ENCODE data around the gene DNTTIP2. TPM values are rescaled to one million over a fixed set of nuclear protein-coding genes. Genes with fewer than 3 reads are reported as not detected.

DNTTIP2 gene
- total and polyA plus RNA-seq, 2 donors (not counting 3 experiments of a cell fraction or from before 2014, with no cell fraction given): 8.0 to 53.7 TPM

DNA sequence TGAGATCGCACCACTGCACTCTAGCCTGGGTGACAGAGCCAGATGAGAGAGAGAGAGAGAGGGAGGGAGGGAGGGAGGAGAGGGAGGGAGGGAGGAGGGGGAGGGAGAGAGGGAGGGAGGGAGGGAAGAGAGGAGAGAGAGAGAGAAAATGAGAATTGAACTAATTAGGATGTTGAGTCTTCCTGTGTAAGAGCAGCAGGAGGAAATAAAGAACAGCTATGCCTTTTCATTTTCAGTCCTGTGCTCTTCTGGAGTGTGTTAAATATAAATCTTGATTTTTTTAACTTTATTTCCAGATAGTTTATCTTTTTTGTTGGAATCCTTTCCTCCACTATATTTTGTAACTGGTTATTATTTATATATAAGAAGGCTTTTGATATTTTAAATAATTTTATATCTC is 27.1 kb downstream of the DNTTIP2 start:
- Histone ChIP-seq H4K20me1 (replicated peaks; ENCODE audit: control insufficient read depth, extremely low read depth, insufficient read depth, low read length) (no peaks in the 10 kb centered on the region), H3K4me1 (ENCODE audit: control insufficient read depth, extremely low read depth, insufficient read depth, low read length) (peaks cover 8% of the 10 kb centered on the region), H3K36me3 (ENCODE audit: control insufficient read depth in 2 of 2, extremely low read depth in 1 of 2, insufficient read depth in 2 of 2, low read length in 2 of 2) (no peaks in the 10 kb centered on the region), H3K4me3 (replicated peaks in 1 of 3; ENCODE audit: insufficient read depth in 1 of 3, low read depth in 1 of 3, low read length in 3 of 3) (no peak overlapping the region), H3K4me2 (ENCODE audit: insufficient read depth, low read length) (no peak overlapping the region), H3K27ac (ENCODE audit: insufficient read depth, low read depth, low read length) (no peak overlapping the region), H3K9me3 (replicated peaks; ENCODE audit: control insufficient read depth, insufficient read depth, low read length) (no peaks in the 10 kb centered on the region), H3K9ac (replicated peaks; ENCODE audit: extremely low read depth, insufficient read depth, low read length) (no peak overlapping the region), H3K9me1 (replicated peaks; ENCODE audit: control insufficient read depth, extremely low read depth, insufficient read depth, low read length) (no peaks in the 10 kb centered on the region), H3K27me3 (ENCODE audit: control insufficient read depth in 2 of 2, insufficient read depth in 2 of 2, low read length in 2 of 2) (peaks cover 0 to 7% of the 10 kb centered on the region in 2 experiments), H3K79me2 (ENCODE audit: control insufficient read depth, insufficient read depth, low read length) (no peaks in the 10 kb centered on the region), H2AFZ (ENCODE audit: low read depth, low read length) (no peak overlapping the region)
- intact Hi-C loops (cut with micrococcal nuclease): no loop called here
- no TSS peak for BruUV-seq (replicated peaks)
- ChIA-PET POLR2A (no interaction called here), CTCF (interaction anchor here (1.3 to 2.4 kb wide), 6 partner anchors 38 to 547 kb away, joined by 3 to 22 read pairs (median 14); no protein-coding TSS in a partner anchor)
- FAIRE-seq (no peak), DNase-seq (ENCODE audit: low read depth, low spot score) (no peak)
- TF ChIP-seq JUN (IDR thresholded peaks at IDR 0.05; ENCODE audit: borderline replicate concordance, insufficient read depth, insufficient read length, low read depth) (no peak), FOS (IDR thresholded peaks at IDR 0.05; ENCODE audit: borderline replicate concordance, insufficient read depth, low read length) (no peak), MYC (IDR thresholded peaks at IDR 0.05; ENCODE audit: low read depth, low read length) (no peak), POLR2A (IDR thresholded peaks at IDR 0.05; ENCODE audit: low read depth, low read length) (no peak), GATA2 (IDR thresholded peaks at IDR 0.05; ENCODE audit: insufficient read depth, insufficient read length, low read depth, low read length) (no peak), POLR2AphosphoS5 (IDR thresholded peaks at IDR 0.05; ENCODE audit: insufficient read depth, low read depth, low read length) (no peak), EZH2 (IDR thresholded peaks at IDR 0.05; ENCODE audit: borderline replicate concordance, low read depth, low read length, severe bottlenecking) (no peak)
- TF ChIP-seq, protein P1, sequence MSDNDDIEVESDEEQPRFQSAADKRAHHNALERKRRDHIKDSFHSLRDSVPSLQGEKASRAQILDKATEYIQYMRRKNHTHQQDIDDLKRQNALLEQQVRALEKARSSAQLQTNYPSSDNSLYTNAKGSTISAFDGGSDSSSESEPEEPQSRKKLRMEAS (IDR thresholded peaks at IDR 0.05; ENCODE audit: insufficient read depth, insufficient read length): no peak
- TF ChIP-seq, protein P2, sequence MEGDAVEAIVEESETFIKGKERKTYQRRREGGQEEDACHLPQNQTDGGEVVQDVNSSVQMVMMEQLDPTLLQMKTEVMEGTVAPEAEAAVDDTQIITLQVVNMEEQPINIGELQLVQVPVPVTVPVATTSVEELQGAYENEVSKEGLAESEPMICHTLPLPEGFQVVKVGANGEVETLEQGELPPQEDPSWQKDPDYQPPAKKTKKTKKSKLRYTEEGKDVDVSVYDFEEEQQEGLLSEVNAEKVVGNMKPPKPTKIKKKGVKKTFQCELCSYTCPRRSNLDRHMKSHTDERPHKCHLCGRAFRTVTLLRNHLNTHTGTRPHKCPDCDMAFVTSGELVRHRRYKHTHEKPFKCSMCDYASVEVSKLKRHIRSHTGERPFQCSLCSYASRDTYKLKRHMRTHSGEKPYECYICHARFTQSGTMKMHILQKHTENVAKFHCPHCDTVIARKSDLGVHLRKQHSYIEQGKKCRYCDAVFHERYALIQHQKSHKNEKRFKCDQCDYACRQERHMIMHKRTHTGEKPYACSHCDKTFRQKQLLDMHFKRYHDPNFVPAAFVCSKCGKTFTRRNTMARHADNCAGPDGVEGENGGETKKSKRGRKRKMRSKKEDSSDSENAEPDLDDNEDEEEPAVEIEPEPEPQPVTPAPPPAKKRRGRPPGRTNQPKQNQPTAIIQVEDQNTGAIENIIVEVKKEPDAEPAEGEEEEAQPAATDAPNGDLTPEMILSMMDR (IDR thresholded peaks at IDR 0.05; ENCODE audit: extremely low read depth in 1 of 2, insufficient read depth in 1 of 2, low read depth in 1 of 2, low read length in 2 of 2): no peak
- dilution Hi-C loops (cut with MboI; ENCODE audit: extremely low pct_ligation_motif_present, low sequenced_read_pairs): no loop called here
